SK-N-SH treated with all-trans-retinoic acid at 6 μM for 48 hours (cell line): ENCODE measurements around the gene LCAT.

Experiments used
- ATAC-seq: fragments of 200-7000 bp; cut with Tn5 transposase; 3 replicates; pipeline ENCODE4 v1.9.1; 2020; ENCODE audit warnings: mild to moderate bottlenecking, moderate library complexity
- ARNTL ChIP-seq: fragments of 450-650 bp; formaldehyde crosslinking; IDR thresholded peaks from 2 replicates; pipeline ENCODE4 v1.5.0; 2020; ENCODE audit warnings: low read depth, mild to moderate bottlenecking, moderate library complexity, borderline replicate concordance
- BACH2 ChIP-seq: fragments of 250-450 bp; sonication (Bioruptor Pico); IDR thresholded peaks from 2 replicates; pipeline ENCODE4 v1.9.0; 2021; ENCODE audit warnings: mild to moderate bottlenecking, borderline replicate concordance
- CREB5 ChIP-seq: fragments of 250-450 bp; sonication (Bioruptor Pico); IDR thresholded peaks from 2 replicates; pipeline ENCODE4 v1.5.1; 2020; ENCODE audit warnings: low read depth, mild to moderate bottlenecking, moderate library complexity
- CSDC2 ChIP-seq: fragments of 250-450 bp; sonication (Bioruptor Pico); IDR thresholded peaks from 2 replicates; pipeline ENCODE4 v1.5.0; 2020; ENCODE audit warnings: mild to moderate bottlenecking, moderate library complexity
- ESRRG ChIP-seq: fragments of 250-450 bp; sonication (Bioruptor Pico); IDR thresholded peaks from 2 replicates; pipeline ENCODE4 v1.6.1; 2021; ENCODE audit warnings: mild to moderate bottlenecking
- GLIS3 ChIP-seq: fragments of 250-450 bp; sonication (Bioruptor Pico); IDR thresholded peaks from 2 replicates; pipeline ENCODE4 v1.5.0; 2020; ENCODE audit warnings: mild to moderate bottlenecking, moderate library complexity
- ISL1 ChIP-seq: fragments of 250-450 bp; sonication (Bioruptor Pico); IDR thresholded peaks from 2 replicates; pipeline ENCODE4 v2.1.2; 2022; ENCODE audit warnings: mild to moderate bottlenecking, moderate library complexity
- OSR1 ChIP-seq: fragments of 250-450 bp; sonication (Bioruptor Pico); IDR thresholded peaks from 2 replicates; pipeline ENCODE4 v1.8.0; 2022; ENCODE audit warnings: moderate library complexity, mild to moderate bottlenecking, inconsistent platforms
- PPARA ChIP-seq: fragments of 250-450 bp; sonication (Bioruptor Pico); IDR thresholded peaks from 2 replicates; pipeline ENCODE4 v1.5.0; 2020; ENCODE audit warnings: mild to moderate bottlenecking, borderline replicate concordance
- RARB ChIP-seq: fragments of 250-450 bp; sonication (Bioruptor Pico); IDR thresholded peaks from 2 replicates; pipeline ENCODE4 v1.8.0; 2021; ENCODE audit warnings: mild to moderate bottlenecking, moderate library complexity
- SNAI2 ChIP-seq: fragments of 250-450 bp; sonication (Bioruptor Pico); IDR thresholded peaks from 2 replicates; pipeline ENCODE4 v1.5.0; 2020; ENCODE audit warnings: mild to moderate bottlenecking, moderate library complexity
- TOX ChIP-seq: fragments of 250-450 bp; sonication (Bioruptor Pico); IDR thresholded peaks from 2 replicates; pipeline ENCODE4 v1.8.0; 2021; ENCODE audit warnings: mild to moderate bottlenecking, moderate library complexity, borderline replicate concordance
- TSHZ2 ChIP-seq: fragments of 250-450 bp; sonication (Bioruptor Pico); IDR thresholded peaks from 2 replicates; pipeline ENCODE4 v1.5.0; 2020; ENCODE audit warnings: mild to moderate bottlenecking, moderate library complexity
- ZC3H10 ChIP-seq: fragments of 250-450 bp; sonication (Bioruptor Pico); IDR thresholded peaks from 2 replicates; pipeline ENCODE4 v1.5.1; 2021; ENCODE audit warnings: mild to moderate bottlenecking, moderate library complexity
- ZFP3 ChIP-seq: fragments of 250-450 bp; sonication (Bioruptor Pico); IDR thresholded peaks from 2 replicates; pipeline ENCODE4 v1.5.0; 2020; ENCODE audit warnings: mild to moderate bottlenecking, moderate library complexity
- ZFP30 ChIP-seq: fragments of 450-650 bp; formaldehyde crosslinking; IDR thresholded peaks from 2 replicates; pipeline ENCODE4 v1.5.0; 2022; ENCODE audit warnings: mild to moderate bottlenecking, moderate library complexity
- ZNF565 ChIP-seq: fragments of 450-650 bp; formaldehyde crosslinking; conservative IDR thresholded peaks from 2 replicates; pipeline ENCODE4 v1.5.0; 2020; ENCODE audit warnings: low read depth, mild to moderate bottlenecking, moderate library complexity
- ZNF70 ChIP-seq: fragments of 450-650 bp; formaldehyde crosslinking; IDR thresholded peaks from 2 replicates; pipeline ENCODE4 v1.5.0; 2020; ENCODE audit warnings: mild to moderate bottlenecking, moderate library complexity
- ZNF8 ChIP-seq: fragments of 450-650 bp; formaldehyde crosslinking; IDR thresholded peaks from 2 replicates; pipeline ENCODE4 v1.5.0; 2020; ENCODE audit warnings: mild to moderate bottlenecking, moderate library complexity

The LCAT gene

GRCh38 chr16:67979955-67980678, 36.2 kb upstream of the LCAT start, which contains the start of gene DPEP3:
Gene DPEP3 (minus strand): TSS chr16:67980499. CDS start chr16:67980380, 119 bp downstream.
- TF ChIP-seq CREB5 (CRISPR knock-in tag), result no peak
- no peak for TF ChIP-seq ZNF565 (CRISPR knock-in tag)
- no peak for TF ChIP-seq SNAI2 (CRISPR knock-in tag)
- no peak for TF ChIP-seq RARB (CRISPR knock-in tag)
- TF ChIP-seq PPARA (CRISPR knock-in tag), result no peak
- TF ChIP-seq ZNF8 (CRISPR knock-in tag), result no peak
- TF ChIP-seq ZFP30, result no peak
- TF ChIP-seq CSDC2 (CRISPR knock-in tag), result no peak
- no peak for TF ChIP-seq TSHZ2 (CRISPR knock-in tag)
- no peak for TF ChIP-seq GLIS3 (CRISPR knock-in tag)
- TF ChIP-seq ARNTL (CRISPR knock-in tag), result no peak
- TF ChIP-seq BACH2 (CRISPR knock-in tag), result no peak
- TF ChIP-seq OSR1 (CRISPR knock-in tag), result no peak
- TF ChIP-seq, all 23 proteins: peak for 0
- ATAC-seq, result no peak

GRCh38 chr16:67977469-67978227, 33.7 kb upstream of the LCAT start:
- no peak for TF ChIP-seq ZNF8 (CRISPR knock-in tag)
- TF ChIP-seq BACH2 (CRISPR knock-in tag), result no peak
- TF ChIP-seq ESRRG (CRISPR knock-in tag), result no peak
- no peak for TF ChIP-seq ZNF565 (CRISPR knock-in tag)
- TF ChIP-seq CSDC2 (CRISPR knock-in tag), result no peak
- no peak for TF ChIP-seq GLIS3 (CRISPR knock-in tag)
- no peak for TF ChIP-seq RARB (CRISPR knock-in tag)
- ATAC-seq, result no peak

GRCh38 chr16:67977005-67977404, 33.1 kb upstream of the LCAT start:
- TF ChIP-seq ZNF70 (CRISPR knock-in tag) (no peak), ZFP3 (no peak), TOX (CRISPR knock-in tag) (no peak), ZNF565 (CRISPR knock-in tag) (no peak), SNAI2 (CRISPR knock-in tag) (no peak), TSHZ2 (CRISPR knock-in tag) (no peak), ARNTL (CRISPR knock-in tag) (no peak), ZC3H10 (CRISPR knock-in tag) (no peak), BACH2 (CRISPR knock-in tag) (no peak), CSDC2 (CRISPR knock-in tag) (no peak)
- no peak for ATAC-seq

GRCh38 chr16:67976205-67976604, 32.3 kb upstream of the LCAT start:
- no peak for ATAC-seq
- TF ChIP-seq ZNF70 (CRISPR knock-in tag), result no peak
- TF ChIP-seq TSHZ2 (CRISPR knock-in tag), result no peak
- TF ChIP-seq ZFP3, result no peak
- TF ChIP-seq PPARA (CRISPR knock-in tag), result no peak
- TF ChIP-seq ZNF8 (CRISPR knock-in tag), result no peak
- no peak for TF ChIP-seq TOX (CRISPR knock-in tag)
- TF ChIP-seq RARB (CRISPR knock-in tag), result no peak
- TF ChIP-seq ZFP30, result no peak
- TF ChIP-seq ISL1 (CRISPR knock-in tag), result no peak
- no peak for TF ChIP-seq CREB5 (CRISPR knock-in tag)
- no peak for TF ChIP-seq OSR1 (CRISPR knock-in tag)
